HEK293 (cell line): Measurements from ENCODE around the gene CAMK1G.

Source experiments
- CTCF ChIA-PET: fragments of 350-600 bp; formaldehyde crosslinking; extraction: SDS; loops from one replicate; lab custom pipeline; 2021; ENCODE audit warnings: antibody characterized with exemption; lab: Yijun Ruan, JAX
- POLR2A ChIA-PET: fragments of 300-600 bp; formaldehyde crosslinking; extraction: SDS; loops from one replicate; lab custom pipeline; 2020; ENCODE audit warnings: antibody characterized with exemption, inconsistent platforms; lab: Yijun Ruan, JAX
- H3K27ac ChIP-seq: fragments of 200-500 bp; sonication (Bioruptor generic); 2 replicates; pipeline ENCODE4 v1.5.1; 2014; ENCODE audit warnings: low read depth, low read length, control low read depth, inconsistent platforms; ENCODE audit errors: extremely low read depth
- H3K36me3 ChIP-seq, 2 experiments: fragments of 200-500 bp in 1 of 2; sonication (Bioruptor generic) in 1 of 2; 1 replicate in 1 of 2; 2 replicates in 1 of 2; pipeline ENCODE4 v1.5.1; 2014 to 2017; ENCODE audit warnings: inconsistent platforms in 2 of 2, low read length in 2 of 2; ENCODE audit not compliant: control insufficient read depth in 2 of 2, insufficient read depth in 1 of 2
- H3K4me1 ChIP-seq: fragments of 200-500 bp; sonication (Bioruptor generic); 2 replicates; pipeline ENCODE4 v1.5.1; 2014; ENCODE audit warnings: mild to moderate bottlenecking, low read length, inconsistent platforms; ENCODE audit not compliant: control insufficient read depth, insufficient read depth
- H3K4me3 ChIP-seq: 2 replicates; pipeline ENCODE4 v1.5.1; 2011; ENCODE audit warnings: low read depth, mild to moderate bottlenecking, control low read depth, low read length, moderate library complexity
- H3K9me3 ChIP-seq: fragments of 200-500 bp; sonication (Bioruptor generic); 2 replicates; pipeline ENCODE4 v1.5.1; 2014; ENCODE audit warnings: low read depth, low read length, inconsistent platforms; ENCODE audit not compliant: control insufficient read depth, insufficient read depth
- EGR2 ChIP-seq: fragments of 450-650 bp; formaldehyde crosslinking; IDR thresholded peaks from 2 replicates; pipeline ENCODE4 v1.5.1; 2016; ENCODE audit warnings: low read depth, missing biosample characterization, missing genetic modification characterization
- PRDM10 ChIP-seq: fragments of 450-650 bp; formaldehyde crosslinking; IDR thresholded peaks from 2 replicates; pipeline ENCODE4 v1.5.1; 2016; ENCODE audit warnings: missing biosample characterization, missing genetic modification characterization
- ZNF174 ChIP-seq: fragments of 450-650 bp; formaldehyde crosslinking; IDR thresholded peaks from 2 replicates; pipeline ENCODE4 v1.5.0; 2017; ENCODE audit warnings: missing biosample characterization, mild to moderate bottlenecking, missing genetic modification characterization
- ZNF202 ChIP-seq: fragments of 450-650 bp; formaldehyde crosslinking; IDR thresholded peaks from 2 replicates; pipeline ENCODE4 v1.5.1; 2016; ENCODE audit warnings: missing biosample characterization, missing genetic modification characterization, borderline replicate concordance
- ZNF211 ChIP-seq: fragments of 450-650 bp; formaldehyde crosslinking; IDR thresholded peaks from 2 replicates; pipeline ENCODE4 v1.5.1; 2016; ENCODE audit warnings: low read depth, missing biosample characterization, missing genetic modification characterization
- ZNF274 ChIP-seq, 2 experiments: fragments of 200-500 bp in 1 of 2; fragments of 450-650 bp in 1 of 2; sonication (Bioruptor generic) in 1 of 2; formaldehyde crosslinking in 1 of 2; IDR thresholded peaks; 2 replicates each; pipeline versions ENCODE4 v1.5.1 to v1.6.1; 2014 to 2016; ENCODE audit warnings: borderline replicate concordance in 1 of 2, inconsistent platforms in 1 of 2, low read length in 1 of 2, missing biosample characterization in 1 of 2, missing genetic modification characterization in 1 of 2
- ZNF366 ChIP-seq: fragments of 450-650 bp; formaldehyde crosslinking; conservative IDR thresholded peaks from 2 replicates; pipeline ENCODE4 v1.5.1; 2016; ENCODE audit warnings: missing biosample characterization, missing genetic modification characterization
- ZNF513 ChIP-seq: fragments of 450-650 bp; IDR thresholded peaks from 2 replicates; pipeline ENCODE4 v1.5.1; 2018; ENCODE audit warnings: missing biosample characterization, missing genetic modification characterization
- ZNF571 ChIP-seq: fragments of 450-650 bp; formaldehyde crosslinking; IDR thresholded peaks from 2 replicates; pipeline ENCODE4 v1.5.0; 2017; ENCODE audit warnings: missing biosample characterization, missing genetic modification characterization
- ZNF701 ChIP-seq: fragments of 450-650 bp; formaldehyde crosslinking; IDR thresholded peaks from 2 replicates; pipeline ENCODE4 v1.5.1; 2016; ENCODE audit warnings: missing biosample characterization, missing genetic modification characterization
- ZNF704 ChIP-seq: fragments of 450-650 bp; formaldehyde crosslinking; IDR thresholded peaks from 2 replicates; pipeline ENCODE4 v1.5.1; 2016; ENCODE audit warnings: missing biosample characterization, missing genetic modification characterization

CAMK1G gene

GRCh38 chr1:209542585-209542984 lies 40.9 kb upstream of the CAMK1G start:
- Histone ChIP-seq H3K4me3 (no peak overlapping the region), H3K9me3 (no peaks in the 10 kb centered on the region), H3K36me3 (no peaks in the 10 kb centered on the region), H3K4me1 (no peaks in the 10 kb centered on the region), H3K27ac (no peak overlapping the region)
- ChIA-PET CTCF (interaction anchor here (1.3 to 2.0 kb wide), 3 partner anchors 23 to 29 kb away, joined by 3 to 8 read pairs (median 3); no protein-coding TSS in a partner anchor), POLR2A (no interaction called here)
- TF ChIP-seq ZNF202 (tag by site-specific recombination) (no peak), EGR2 (tag by site-specific recombination) (peak; percentile 12; the same call in 1 of the 2 replicates)

GRCh38 chr1:209544098-209544497 lies 39.4 kb upstream of the CAMK1G start:
- Histone ChIP-seq H3K4me3 (no peak overlapping the region), H3K9me3 (no peaks in the 10 kb centered on the region), H3K36me3 (no peaks in the 10 kb centered on the region), H3K4me1 (no peaks in the 10 kb centered on the region), H3K27ac (no peak overlapping the region)
- ChIA-PET POLR2A (no interaction called here), CTCF (interaction anchor here (1.0 to 1.9 kb wide), 4 partner anchors 19 to 31 kb away, joined by 3 to 9 read pairs (median 4); no protein-coding TSS in a partner anchor)
- TF ChIP-seq ZNF174 (tag by site-specific recombination) = no peak
- TF ChIP-seq PRDM10 (tag by site-specific recombination) = no peak
- no peak for TF ChIP-seq ZNF274 (IDR thresholded peaks at IDR 0.05; ENCODE audit: low read length)
- no peak for TF ChIP-seq ZNF274 (tag by site-specific recombination; IDR thresholded peaks at IDR 0.05; ENCODE audit: borderline replicate concordance)
- no peak for TF ChIP-seq ZNF571 (tag by site-specific recombination)
- TF ChIP-seq ZNF513 (tag by site-specific recombination) = no peak
- no peak for TF ChIP-seq ZNF701 (tag by site-specific recombination)
- TF ChIP-seq ZNF211 (tag by site-specific recombination) = no peak

- ChIA-PET CTCF (interaction anchor here (1.9 kb wide), 1 partner anchor 20 kb away, joined by 9 read pairs; no protein-coding TSS in a partner anchor), POLR2A (no interaction called here)
- Histone ChIP-seq H3K36me3 (no peaks in the 10 kb centered on the region), H3K27ac (no peak overlapping the region), H3K9me3 (no peaks in the 10 kb centered on the region), H3K4me1 (no peaks in the 10 kb centered on the region), H3K4me3 (no peak overlapping the region)
- TF ChIP-seq ZNF704 (tag by site-specific recombination) (no peak), ZNF366 (0 out of 2 replicates have a peak, but pooled peaks have one; percentile 70)
Observed at GRCh38 chr1:209545423-209545822, 38.1 kb upstream of the CAMK1G start.
